AG09309 (cell line): ENCODE measurements around the gene C1QTNF7.

Experiments
- DNase-seq: peaks from one replicate; pipeline ENCODE4 v3.0.0-alpha.2; 2010; ENCODE audit warnings: low read depth
- H3K4me3 ChIP-seq: 2 replicates; pipeline ENCODE4 v1.5.1; 2011; ENCODE audit warnings: mild to moderate bottlenecking, low read depth, low read length, moderate library complexity; ENCODE audit not compliant: control insufficient read depth
- CTCF ChIP-seq: IDR thresholded peaks from 2 replicates; pipeline ENCODE4 v1.5.1; 2011; ENCODE audit warnings: mild to moderate bottlenecking, low read depth, low read length, inconsistent platforms; ENCODE audit not compliant: insufficient read depth, control insufficient read depth; ENCODE audit errors: missing control alignments

Gene C1QTNF7

DNA sequence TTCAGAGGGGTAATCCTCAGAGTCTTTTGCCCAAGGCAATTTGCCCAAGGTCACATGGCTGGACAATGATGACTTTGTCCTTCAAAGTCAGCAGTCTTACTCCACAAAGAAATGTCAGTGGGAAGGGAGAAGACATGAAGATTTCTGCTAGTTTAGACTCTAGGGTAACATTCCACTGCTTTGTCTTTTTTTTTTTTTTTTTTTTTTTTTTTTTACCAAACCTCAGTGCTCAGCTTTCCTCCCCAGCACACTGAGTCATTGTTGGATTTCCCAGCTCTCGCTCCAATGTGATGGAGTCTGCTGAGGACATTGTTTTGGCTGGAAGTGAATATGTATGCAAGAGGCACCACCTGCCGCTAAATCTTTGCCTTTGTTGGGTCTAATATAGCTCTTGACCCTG, 7.2 kb upstream of the C1QTNF7 start:
- no peak for TF ChIP-seq CTCF
- no peak overlapping the region for H3K4me3 ChIP-seq
- DNase-seq, result no peak

DNA sequence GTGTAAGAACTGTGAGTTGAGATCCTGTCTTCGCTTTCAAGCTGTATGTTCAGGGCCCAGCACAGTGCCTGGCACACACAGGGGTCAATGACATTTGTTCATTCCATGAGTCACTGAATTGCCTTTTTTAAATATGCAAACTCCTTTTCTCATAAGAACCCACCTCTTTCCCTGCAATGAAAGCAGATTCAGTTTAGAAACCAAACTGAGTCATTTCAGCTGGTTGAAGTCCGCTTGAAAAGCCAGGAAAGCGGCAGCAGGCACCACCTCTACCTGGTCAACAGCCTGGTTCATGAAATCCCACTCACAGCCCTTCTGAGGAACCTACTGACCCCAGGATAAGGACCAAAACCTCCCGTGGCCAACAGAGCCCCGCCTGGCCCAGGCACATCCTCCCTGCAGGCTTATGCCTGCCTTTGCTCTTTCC, 4.5 kb upstream of the C1QTNF7 start:
- no peak overlapping the region for H3K4me3 ChIP-seq
- TF ChIP-seq CTCF, result no peak
- DNase-seq, result no peak

GRCh38 chr4:15425520-15425919, 2.3 kb upstream of the C1QTNF7 start:
- no peak for TF ChIP-seq CTCF
- no peak overlapping the region for H3K4me3 ChIP-seq
- DNase-seq, result no peak

GRCh38 chr4:15427161-15427560, 672 bp upstream of the C1QTNF7 start:
- H3K4me3 ChIP-seq, result no peak overlapping the region
- no peak for TF ChIP-seq CTCF
- no peak for DNase-seq

GRCh38 chr4:15428611-15429010, 778 bp downstream of the C1QTNF7 start:
- no peak for DNase-seq
- H3K4me3 ChIP-seq, result no peak overlapping the region
- no peak for TF ChIP-seq CTCF

DNA sequence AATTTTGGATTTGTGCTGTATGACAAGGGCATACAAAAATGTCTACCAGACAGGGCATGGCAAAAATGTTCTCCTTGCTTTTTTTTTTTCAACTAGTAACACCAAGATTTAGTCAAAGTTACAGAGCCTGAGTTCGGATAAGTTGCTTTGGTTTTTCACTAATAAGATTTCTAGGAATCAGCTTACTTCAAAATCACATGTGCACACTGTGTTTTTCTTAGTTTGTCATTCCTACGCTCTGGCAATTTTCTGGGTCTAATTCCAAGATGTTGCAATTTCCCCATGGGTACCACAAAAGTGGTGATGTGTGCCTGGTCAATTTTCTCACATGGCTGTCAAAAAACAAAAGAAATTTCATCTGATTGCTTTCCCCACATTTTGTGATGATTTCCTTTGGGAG, 6.3 kb downstream of the C1QTNF7 start:
- DNase-seq, result no peak
- TF ChIP-seq CTCF, result no peak

DNA sequence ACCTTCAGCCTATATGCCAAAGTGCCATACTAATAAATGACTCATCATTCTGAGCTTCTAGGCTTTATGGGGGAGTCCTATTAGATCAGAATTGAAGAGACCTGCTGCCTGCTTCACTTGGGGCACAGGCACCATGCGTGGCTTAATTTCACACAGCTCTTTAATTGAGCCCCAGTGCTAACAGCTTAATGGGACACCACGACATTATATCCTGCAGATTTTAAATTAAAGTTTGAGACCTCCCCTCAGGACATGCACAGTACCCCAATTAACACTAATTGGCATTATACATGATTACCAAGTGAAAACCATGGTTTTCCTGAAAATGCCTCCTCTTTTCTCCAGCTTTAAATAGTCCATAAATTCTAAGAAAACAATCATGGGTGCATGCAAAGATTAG, 6.8 kb downstream of the C1QTNF7 start:
- no peak for TF ChIP-seq CTCF
- DNase-seq, result no peak
- no peak overlapping the region for H3K4me3 ChIP-seq

More for the DNA sequence above, 6.3 kb downstream of the C1QTNF7 start:
- no peak overlapping the region for H3K4me3 ChIP-seq
